ENCODE data around the gene DCDC2B.

The DCDC2B gene

DNA sequence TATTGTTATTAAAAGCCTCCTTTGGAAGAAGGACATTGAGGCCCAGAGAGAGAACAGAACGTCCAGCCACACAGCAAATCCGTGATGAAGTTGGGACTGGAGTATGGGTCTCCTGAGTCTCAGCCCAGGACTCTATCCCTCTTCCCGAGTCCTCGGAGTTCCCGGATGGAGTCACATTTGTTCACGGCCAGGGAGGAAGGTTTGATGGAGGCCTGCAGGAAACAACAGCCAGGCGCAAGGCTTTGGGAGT lies 29.8 kb upstream of the DCDC2B start:
- FAIRE-seq (no peak), DNase-seq (ENCODE audit: insufficient read length, low spot score) (no peak)
- TF ChIP-seq, protein P1, sequence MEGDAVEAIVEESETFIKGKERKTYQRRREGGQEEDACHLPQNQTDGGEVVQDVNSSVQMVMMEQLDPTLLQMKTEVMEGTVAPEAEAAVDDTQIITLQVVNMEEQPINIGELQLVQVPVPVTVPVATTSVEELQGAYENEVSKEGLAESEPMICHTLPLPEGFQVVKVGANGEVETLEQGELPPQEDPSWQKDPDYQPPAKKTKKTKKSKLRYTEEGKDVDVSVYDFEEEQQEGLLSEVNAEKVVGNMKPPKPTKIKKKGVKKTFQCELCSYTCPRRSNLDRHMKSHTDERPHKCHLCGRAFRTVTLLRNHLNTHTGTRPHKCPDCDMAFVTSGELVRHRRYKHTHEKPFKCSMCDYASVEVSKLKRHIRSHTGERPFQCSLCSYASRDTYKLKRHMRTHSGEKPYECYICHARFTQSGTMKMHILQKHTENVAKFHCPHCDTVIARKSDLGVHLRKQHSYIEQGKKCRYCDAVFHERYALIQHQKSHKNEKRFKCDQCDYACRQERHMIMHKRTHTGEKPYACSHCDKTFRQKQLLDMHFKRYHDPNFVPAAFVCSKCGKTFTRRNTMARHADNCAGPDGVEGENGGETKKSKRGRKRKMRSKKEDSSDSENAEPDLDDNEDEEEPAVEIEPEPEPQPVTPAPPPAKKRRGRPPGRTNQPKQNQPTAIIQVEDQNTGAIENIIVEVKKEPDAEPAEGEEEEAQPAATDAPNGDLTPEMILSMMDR (IDR thresholded peaks at IDR 0.05; ENCODE audit: insufficient read depth, missing control alignments) = no peak

DNA sequence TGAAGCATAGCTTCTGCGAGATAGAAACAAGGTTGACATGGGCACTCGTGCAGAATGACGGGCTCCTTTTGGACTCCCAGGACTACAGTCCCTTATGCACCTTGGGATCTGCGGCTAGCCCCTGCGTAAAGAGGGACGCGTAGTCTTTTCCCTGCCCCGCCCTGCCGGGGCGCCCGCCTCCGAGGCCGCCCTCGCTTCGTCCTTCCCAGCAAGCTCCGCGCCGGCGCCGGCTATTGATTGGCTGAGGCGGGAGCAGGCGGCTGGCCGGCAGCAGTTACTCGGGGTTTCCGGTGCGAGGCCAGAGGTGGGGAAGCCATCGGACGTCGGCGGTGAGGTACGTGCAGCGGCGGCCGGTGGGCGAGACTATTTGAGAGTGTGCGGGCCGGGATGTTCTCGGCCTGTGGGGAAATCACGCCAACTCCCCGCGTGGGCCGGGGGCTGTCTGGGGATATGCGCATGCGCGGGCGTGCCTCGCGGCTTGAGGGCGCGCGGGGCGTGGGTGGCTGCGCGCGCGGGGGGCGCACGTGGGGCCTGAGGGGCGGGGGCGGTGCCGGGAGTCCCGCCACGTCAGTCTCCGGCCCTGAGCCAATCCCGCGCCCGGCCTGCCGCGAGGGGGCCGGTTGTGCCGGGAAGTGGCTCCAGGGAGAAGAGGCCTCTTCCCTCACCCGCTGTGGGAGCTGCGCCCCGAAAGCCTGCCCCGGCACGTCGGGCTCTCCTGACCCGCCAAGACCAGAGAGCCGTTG lies 29.3 kb upstream of the DCDC2B start, which contains the start of gene TXLNA:
Gene TXLNA (plus strand): TSS at position 233 of the 743 bp plus-strand sequence. CDS start 671 bp downstream, outside the sequence.
- DNase-seq (ENCODE audit: insufficient read length, low spot score) (peak; percentile 87), FAIRE-seq (no peak)
- TF ChIP-seq, protein P1 (IDR thresholded peaks at IDR 0.05; ENCODE audit: insufficient read depth, missing control alignments) = no peak

DNA sequence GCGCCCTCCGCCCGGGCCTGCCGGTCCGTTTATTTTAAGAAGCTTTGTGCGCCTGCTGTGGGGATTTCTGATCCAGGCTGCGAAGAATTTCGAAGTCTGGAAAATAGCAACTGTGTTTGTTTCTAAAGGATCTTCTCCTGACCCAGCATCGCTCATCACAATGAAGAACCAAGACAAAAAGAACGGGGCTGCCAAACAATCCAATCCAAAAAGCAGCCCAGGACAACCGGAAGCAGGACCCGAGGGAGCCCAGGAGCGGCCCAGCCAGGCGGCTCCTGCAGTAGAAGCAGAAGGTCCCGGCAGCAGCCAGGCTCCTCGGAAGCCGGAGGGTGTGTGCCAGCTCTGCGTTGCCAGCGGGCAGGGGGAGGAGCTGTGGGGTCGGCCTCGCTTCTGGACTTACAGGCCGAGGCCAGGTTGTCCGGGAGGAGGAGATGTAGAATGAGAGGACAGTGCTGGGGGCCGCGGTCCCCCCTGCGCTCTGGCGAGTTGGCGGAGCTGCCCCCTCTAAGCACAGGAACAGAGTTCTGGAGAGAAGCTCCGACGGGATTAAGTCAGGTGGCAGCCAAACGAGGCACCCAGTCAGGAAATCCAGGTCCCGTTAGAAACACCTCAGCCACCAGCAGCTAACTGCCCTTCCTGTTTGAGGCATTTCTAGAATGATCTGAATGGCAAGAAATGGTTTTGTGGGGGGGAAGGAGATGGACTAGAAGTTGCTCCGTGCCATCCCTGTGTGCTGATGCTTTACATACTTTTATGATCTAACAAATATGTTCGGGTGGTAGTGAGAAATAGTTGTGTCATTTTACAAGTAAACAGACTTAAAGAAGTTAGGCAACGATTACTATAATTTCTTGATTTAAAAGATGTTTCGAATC lies 28.5 kb upstream of the DCDC2B start:
- TF ChIP-seq, protein P1 (IDR thresholded peaks at IDR 0.05; ENCODE audit: insufficient read depth, missing control alignments) = no peak
- DNase-seq (ENCODE audit: insufficient read length, low spot score) = no peak
- no peak for FAIRE-seq

DNA sequence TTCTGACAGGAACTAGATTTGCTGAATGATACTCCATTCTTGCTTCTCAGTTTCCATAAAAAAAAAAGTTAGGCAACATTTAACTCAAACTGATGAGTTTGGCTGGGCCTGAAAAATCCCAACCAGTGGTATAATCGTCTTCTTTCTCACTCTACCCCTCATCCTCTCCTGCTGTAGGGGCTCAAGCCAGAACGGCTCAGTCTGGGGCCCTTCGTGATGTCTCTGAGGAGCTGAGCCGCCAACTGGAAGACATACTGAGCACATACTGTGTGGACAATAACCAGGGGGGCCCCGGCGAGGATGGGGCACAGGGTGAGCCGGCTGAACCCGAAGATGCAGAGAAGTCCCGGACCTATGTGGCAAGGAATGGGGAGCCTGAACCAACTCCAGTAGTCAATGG lies 27.8 kb upstream of the DCDC2B start:
- no peak for FAIRE-seq
- no peak for DNase-seq (ENCODE audit: insufficient read length, low spot score)
- TF ChIP-seq, protein P1 (IDR thresholded peaks at IDR 0.05; ENCODE audit: insufficient read depth, missing control alignments) = no peak

DNA sequence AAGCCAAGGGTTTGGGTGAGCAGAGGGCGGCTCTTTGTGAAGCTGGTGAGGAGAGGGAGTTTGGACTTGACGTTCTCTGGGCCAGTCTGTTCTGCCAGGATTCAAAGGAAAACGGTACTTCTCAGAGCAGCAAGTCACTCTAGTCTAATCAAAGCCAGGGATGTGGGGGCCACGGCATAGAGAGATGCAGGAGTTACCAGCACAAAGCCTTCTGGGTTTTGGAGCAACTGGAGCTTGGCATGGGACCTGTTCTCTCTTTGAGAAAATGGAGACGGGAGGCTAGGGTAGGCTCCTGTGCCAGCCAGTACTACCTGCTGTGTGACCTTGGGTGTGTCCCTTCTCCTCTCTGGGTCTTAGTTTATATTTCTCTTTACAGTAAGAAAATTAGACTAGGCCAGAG lies 27.3 kb upstream of the DCDC2B start:
- no peak for DNase-seq (ENCODE audit: insufficient read length, low spot score)
- FAIRE-seq = no peak
- TF ChIP-seq, protein P1 (IDR thresholded peaks at IDR 0.05; ENCODE audit: insufficient read depth, missing control alignments) = no peak

DNA sequence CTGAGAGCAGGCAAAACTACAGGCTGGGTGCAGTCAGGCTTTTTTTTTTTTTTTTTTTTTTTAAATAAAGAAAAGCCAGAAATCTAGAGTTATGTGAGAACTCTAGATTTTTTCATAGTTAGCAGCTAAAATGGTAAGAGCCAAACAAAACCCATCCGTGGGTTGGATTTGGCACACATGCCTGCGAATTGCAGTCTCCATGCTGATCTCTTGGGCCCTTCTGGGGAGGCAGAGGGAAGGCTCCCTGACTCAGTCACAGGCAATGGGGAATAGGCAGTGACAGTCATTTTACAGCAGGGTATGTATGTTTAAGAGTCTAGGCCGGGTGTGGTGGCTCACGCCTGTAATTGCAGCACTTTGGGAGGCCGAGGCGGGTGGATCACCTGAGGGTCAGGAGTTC lies 26.8 kb upstream of the DCDC2B start:
- no peak for FAIRE-seq
- TF ChIP-seq, protein P1 (IDR thresholded peaks at IDR 0.05; ENCODE audit: insufficient read depth, missing control alignments) = no peak

DNA sequence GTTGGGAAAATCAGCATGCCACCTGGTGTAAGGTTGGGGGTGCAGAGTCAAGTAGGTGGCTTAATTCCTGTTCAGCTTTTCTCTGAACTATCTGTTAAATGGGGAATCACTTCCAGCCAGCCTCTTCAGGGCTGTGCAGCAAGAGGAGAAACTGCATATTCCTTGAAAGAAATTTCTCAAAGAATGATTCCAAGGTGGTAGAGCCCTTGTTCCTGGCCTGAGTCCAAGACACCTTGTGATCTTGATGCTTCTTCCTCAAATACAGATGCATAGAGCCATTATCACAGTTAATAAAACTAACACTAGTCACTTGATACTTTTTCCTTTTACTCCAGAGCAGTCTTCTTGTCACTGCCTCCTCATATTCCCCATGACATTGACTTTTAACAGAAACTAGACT lies 24.2 kb upstream of the DCDC2B start:
- TF ChIP-seq, protein P1 (IDR thresholded peaks at IDR 0.05; ENCODE audit: insufficient read depth, missing control alignments) = no peak
- FAIRE-seq (no peak), DNase-seq (ENCODE audit: insufficient read length, low spot score) (no peak)

More for the DNA sequence above, 26.8 kb upstream of the DCDC2B start:
- no peak for DNase-seq (ENCODE audit: insufficient read length, low spot score)

Data from D721Med (cell line).